ENCODE measurements around the gene MORN3.
"Not testable (repeated sequence)": the region's sequence is repeated elsewhere in the genome, so short reads cannot be mapped to it uniquely, and the experiment has no call there.

The MORN3 gene, protein sequence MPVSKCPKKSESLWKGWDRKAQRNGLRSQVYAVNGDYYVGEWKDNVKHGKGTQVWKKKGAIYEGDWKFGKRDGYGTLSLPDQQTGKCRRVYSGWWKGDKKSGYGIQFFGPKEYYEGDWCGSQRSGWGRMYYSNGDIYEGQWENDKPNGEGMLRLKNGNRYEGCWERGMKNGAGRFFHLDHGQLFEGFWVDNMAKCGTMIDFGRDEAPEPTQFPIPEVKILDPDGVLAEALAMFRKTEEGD

DNA sequence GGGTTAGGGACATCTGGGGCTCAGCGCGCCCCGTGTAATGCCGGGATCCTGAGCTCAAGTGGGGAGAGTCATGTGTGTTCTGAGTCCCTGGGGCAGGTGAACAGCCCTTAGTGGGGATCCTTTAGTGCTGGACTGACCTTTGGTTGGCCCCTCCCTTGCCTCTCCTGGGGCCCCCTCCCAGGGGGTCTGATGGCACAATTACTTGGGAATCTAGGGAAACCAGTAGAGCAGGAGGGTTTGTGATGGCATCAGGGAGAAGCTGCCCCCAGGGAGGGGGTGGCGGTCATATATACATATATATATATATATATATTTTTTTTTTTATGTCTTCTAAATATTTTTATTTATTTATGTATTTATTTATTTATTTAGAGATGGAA lies at the start of gene MORN3:
Gene MORN3, minus strand, starts transcription at position 134 of the 380 bp plus-strand sequence. CDS start 171 bp downstream, outside the sequence.
- Mint-ChIP-seq H3K9me3 (no peaks in the 10 kb centered on the region), H3K36me3 (ENCODE audit: low read depth) (peaks cover 5% of the 10 kb centered on the region), H3K27me3 (no peaks in the 10 kb centered on the region), H3K4me3 (no peak within 1 kb of the TSS), H3K27ac (peak within 1 kb of the TSS; percentile 33), H3K4me1 (ENCODE audit: low read depth) (peaks cover 52% of the 10 kb centered on the region)
- DNase-seq, result no peak

DNA sequence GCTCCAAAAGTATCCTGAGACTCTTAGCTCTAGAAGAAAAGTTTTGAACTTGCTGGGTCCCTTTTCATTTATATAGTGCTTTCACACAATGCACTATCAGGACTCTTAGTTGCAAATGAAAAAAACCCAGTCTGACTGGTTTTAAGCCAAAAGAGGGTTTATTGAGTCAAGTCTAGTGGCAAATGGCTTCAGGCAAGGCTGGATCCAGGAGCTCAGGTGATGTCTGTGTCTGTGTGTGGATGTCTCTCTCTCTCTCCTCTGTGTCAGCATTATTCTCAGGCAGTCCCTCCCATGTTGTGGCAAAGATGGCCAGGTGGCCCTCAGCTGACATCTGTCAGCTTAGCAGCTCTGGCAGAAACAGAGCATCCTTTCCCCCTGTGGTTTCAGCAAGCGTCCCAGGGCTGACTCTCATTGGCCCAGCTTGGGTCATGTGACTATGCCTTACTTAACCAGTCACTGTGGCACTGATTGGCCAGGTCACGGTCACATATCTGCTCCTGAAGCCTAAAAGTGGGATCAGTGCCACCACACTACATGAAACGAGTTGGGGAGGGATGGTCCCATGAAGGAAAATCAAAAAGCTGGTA lies 49.3 kb upstream of the MORN3 start:
- peaks cover 20% of the 10 kb centered on the region for H3K4me1 Mint-ChIP-seq (ENCODE audit: low read depth)
- H3K9me3 Mint-ChIP-seq, result no peaks in the 10 kb centered on the region
- peaks cover 43% of the 10 kb centered on the region for H3K36me3 Mint-ChIP-seq (ENCODE audit: low read depth)
- H3K4me3 Mint-ChIP-seq, result no peak overlapping the region
- H3K27me3 Mint-ChIP-seq, result no peaks in the 10 kb centered on the region
- DNase-seq, result no peak
- H3K27ac Mint-ChIP-seq, result no peak overlapping the region

DNA sequence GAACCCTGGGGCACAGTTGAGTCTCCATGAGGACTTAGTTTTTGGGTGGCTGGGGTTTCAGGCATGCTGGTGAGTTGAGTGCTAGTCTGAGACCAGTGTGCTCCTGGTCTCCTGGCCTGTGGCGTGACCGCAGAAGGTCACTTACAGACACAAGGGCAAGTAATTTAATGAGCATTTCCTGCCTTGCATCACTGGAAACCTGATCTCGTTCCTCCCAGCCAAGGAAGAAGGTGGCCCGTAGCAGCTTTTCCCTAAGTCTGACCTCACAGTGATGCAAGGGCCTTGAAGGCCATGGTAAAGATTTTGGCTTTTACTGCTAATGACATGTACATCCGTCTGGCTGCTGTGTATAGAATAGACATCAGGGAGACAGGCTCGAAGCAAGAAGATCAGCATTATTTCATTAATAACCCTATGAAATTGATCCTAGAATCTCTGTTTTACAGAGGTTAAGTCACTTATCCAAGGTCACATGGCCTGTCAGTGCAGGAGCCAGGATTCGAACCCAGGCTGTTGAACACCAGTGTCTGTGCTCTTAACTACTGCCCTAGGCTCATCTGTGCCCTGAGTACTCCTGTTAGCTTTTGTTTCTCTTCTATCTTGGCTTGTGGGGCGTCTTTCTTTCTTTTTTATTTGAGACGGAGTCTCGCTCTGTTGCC lies 47.7 kb upstream of the MORN3 start:
- Mint-ChIP-seq H3K4me3 (no peak overlapping the region), H3K36me3 (ENCODE audit: low read depth) (peaks cover 41% of the 10 kb centered on the region), H3K9me3 (no peaks in the 10 kb centered on the region), H3K27ac (no peak overlapping the region), H3K27me3 (no peaks in the 10 kb centered on the region), H3K4me1 (ENCODE audit: low read depth) (peaks cover 25% of the 10 kb centered on the region)
- DNase-seq, result no peak

DNA sequence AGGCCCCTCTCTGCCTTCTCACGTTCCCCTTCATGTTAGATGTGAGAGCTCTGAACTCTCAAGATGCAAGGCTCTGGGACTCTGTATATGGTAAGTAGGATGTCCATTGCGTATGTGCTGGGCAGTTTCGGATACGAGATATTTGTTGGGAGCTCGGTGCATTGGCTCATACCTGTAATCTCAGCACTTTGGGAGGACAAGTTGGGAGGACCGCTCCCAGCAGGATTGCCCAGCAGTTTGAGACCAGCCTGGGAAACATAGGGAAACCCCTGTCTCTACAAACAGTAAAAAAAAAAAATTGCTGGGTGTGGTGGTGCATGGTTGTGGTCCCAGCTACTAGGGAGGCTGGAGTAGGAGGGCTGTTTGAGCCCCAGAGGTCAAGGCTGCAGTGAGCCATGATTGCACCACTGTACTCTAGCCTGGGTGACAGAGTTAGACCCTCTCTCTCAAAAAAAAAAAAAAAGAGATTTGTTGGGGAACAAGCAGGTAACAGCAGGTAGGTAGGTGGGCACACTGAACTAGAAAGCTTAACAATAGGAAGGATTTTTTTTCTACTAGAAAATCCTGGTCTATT lies 46.5 kb upstream of the MORN3 start:
- Mint-ChIP-seq H3K27ac (no peak overlapping the region), H3K4me1 (ENCODE audit: low read depth) (peaks cover 32% of the 10 kb centered on the region), H3K27me3 (no peaks in the 10 kb centered on the region), H3K9me3 (no peaks in the 10 kb centered on the region), H3K4me3 (no peak overlapping the region), H3K36me3 (ENCODE audit: low read depth) (peaks cover 43% of the 10 kb centered on the region)
- no peak for DNase-seq

DNA sequence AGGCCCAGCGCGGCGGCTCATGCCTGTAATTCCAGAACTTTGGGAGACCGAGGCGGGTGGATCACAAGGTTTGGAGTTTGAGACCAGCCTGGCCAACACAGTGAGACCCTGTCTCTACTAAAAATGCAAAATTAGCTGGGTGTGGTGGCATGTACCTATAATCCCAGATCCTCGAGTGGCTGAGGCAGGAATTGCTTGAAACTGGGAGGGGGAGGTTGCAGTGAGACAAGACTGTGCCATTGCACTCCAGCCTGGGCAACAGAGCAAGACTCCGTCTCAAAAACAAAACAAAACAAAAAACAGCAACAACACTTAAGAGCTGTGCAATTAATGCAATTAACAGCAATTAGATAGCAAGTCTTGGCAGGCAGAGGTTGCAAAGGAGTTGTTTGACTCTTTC lies 45.6 kb upstream of the MORN3 start:
- H3K4me3 Mint-ChIP-seq, DNase-seq, H3K9me3 Mint-ChIP-seq, H3K27me3 Mint-ChIP-seq: not testable (repeated sequence)
- peaks cover 43% of the 10 kb centered on the region for H3K36me3 Mint-ChIP-seq (ENCODE audit: low read depth)
- H3K27ac Mint-ChIP-seq, result peak overlapping the region; percentile 34
- peaks cover 31% of the 10 kb centered on the region for H3K4me1 Mint-ChIP-seq (ENCODE audit: low read depth)

DNA sequence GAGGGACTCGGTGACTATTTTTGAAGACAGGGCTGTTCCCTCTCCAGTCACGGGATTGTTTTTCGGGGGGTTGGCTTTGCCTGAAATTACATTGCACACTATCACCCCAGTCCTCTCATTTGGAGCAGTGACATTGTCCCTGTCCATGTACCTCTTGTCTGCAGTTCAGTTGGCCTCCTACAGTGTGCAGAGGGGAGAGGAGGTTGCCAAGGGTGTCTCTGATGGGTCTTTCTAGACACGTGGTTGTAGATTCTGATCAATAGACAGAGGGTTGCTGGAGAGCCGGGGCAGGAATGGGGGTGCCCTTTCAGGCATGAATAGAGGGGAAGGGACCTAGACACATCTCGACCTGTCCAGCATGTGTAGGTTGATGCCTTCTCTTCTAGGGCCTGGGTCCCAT lies 44.3 kb upstream of the MORN3 start:
- Mint-ChIP-seq H3K36me3 (ENCODE audit: low read depth) (peaks cover 40% of the 10 kb centered on the region), H3K4me3 (peak overlapping the region; percentile 88), H3K4me1 (ENCODE audit: low read depth) (peaks cover 25% of the 10 kb centered on the region), H3K9me3 (no peaks in the 10 kb centered on the region), H3K27ac (no peak overlapping the region), H3K27me3 (no peaks in the 10 kb centered on the region)
- no peak for DNase-seq

DNA sequence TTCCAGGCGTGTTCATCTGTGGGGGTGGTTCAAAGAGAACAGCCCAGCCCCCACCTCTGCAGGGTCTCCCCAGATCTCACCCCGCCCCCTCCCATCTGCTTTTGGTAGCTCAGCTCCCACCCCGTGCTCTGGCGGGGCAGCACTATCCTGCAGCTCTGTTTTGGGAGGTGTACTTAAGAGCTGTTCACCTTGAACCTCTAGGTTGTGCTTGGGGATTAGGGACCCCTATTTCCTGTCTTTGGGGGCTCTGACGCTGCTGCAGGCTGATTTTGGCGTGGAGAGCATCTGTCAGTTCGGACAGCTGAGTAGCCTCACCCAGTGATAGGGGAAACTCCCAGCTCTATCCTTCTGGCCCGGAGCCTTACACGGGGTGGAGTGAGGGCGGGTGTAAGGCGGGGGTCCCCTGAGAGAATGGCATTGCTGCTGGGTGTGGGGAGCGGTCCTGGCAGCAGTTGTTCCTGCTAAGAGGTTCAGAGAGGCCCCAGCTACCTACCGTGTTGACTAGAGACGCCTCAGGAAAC lies 43.9 kb upstream of the MORN3 start:
- H3K27ac Mint-ChIP-seq, result peak overlapping the region; percentile 78
- no peak for DNase-seq
- no peaks in the 10 kb centered on the region for H3K9me3 Mint-ChIP-seq

DNA sequence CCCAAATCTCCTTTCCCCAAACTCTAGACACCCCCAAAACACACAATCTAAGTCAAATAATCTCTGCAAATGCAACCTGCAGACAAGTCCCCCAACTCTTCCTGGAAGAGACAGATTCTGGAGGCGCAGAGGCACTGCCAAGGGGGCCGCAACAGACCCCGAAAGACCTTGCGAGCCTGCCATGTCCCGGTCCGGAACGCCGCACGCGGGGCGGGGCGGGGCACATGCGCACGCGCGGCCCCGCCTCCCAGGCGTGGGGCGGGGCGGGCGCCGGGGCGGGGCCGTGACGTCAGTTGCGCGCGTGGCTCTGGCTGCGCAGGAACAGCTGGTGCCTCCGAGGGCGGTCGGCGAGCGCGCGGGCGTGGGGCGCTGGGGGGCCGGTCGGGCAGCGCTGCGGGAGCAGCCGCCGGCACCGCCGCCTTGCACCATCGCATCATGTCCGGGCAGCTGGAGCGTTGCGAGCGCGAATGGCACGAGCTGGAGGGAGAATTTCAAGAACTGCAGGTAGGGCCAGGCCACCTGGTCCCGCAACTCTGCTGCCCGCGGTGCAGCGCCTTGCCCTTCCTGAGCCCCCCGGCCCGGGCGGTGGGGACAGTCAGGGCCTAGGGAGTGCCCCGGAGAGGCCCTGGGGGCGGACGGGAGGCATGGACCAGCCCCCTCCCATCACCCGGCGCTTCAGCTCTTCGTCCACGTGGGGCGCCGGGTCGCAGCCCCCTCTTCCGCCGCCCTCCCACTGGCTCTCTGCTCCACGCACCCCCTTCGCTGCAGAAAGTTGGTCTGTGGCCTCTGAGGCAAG lies 43.2 kb upstream of the MORN3 start, which contains the start of gene TMEM120B:
Gene TMEM120B, plus strand, starts transcription at position 292 of the 796 bp plus-strand sequence. Its CDS starts 144 bp downstream, at position 436.
- Mint-ChIP-seq H3K4me1 (ENCODE audit: low read depth) (peaks cover 24% of the 10 kb centered on the region), H3K27me3 (no peaks in the 10 kb centered on the region)

More for the DNA sequence above, 43.9 kb upstream of the MORN3 start:
- Mint-ChIP-seq H3K4me3 (peak overlapping the region; percentile 88), H3K4me1 (ENCODE audit: low read depth) (peaks cover 24% of the 10 kb centered on the region), H3K36me3 (ENCODE audit: low read depth) (peaks cover 37% of the 10 kb centered on the region), H3K27me3 (no peaks in the 10 kb centered on the region)

DNA sequence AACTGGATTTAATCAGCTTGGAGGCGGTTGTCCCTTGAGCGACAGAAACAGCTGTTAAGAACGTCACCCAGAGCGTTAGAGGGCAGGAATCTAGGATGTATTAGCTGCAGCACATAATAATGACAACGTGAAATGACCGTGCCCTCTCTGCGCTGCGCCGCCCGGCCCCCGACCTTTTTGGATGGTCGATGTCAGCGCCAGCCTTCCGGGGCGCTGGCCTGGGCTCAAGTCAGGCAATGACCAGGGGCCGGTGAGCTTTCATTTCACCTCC lies 42.7 kb upstream of the MORN3 start:
- Mint-ChIP-seq H3K9me3 (no peaks in the 10 kb centered on the region), H3K4me3 (peak overlapping the region; percentile 88), H3K4me1 (ENCODE audit: low read depth) (peaks cover 24% of the 10 kb centered on the region), H3K27me3 (no peaks in the 10 kb centered on the region), H3K36me3 (ENCODE audit: low read depth) (peaks cover 31% of the 10 kb centered on the region), H3K27ac (peak overlapping the region; percentile 90)
- no peak for DNase-seq

More for the DNA sequence above, 43.2 kb upstream of the MORN3 start, which contains the start of gene TMEM120B:
- H3K9me3 Mint-ChIP-seq, result no peaks in the 10 kb centered on the region
- peak within 1 kb of the TSS; percentile 90 for H3K27ac Mint-ChIP-seq
- peaks cover 34% of the 10 kb centered on the region for H3K36me3 Mint-ChIP-seq (ENCODE audit: low read depth)
- DNase-seq, result peak; percentile 91
- peak within 1 kb of the TSS; percentile 88 for H3K4me3 Mint-ChIP-seq

DNA sequence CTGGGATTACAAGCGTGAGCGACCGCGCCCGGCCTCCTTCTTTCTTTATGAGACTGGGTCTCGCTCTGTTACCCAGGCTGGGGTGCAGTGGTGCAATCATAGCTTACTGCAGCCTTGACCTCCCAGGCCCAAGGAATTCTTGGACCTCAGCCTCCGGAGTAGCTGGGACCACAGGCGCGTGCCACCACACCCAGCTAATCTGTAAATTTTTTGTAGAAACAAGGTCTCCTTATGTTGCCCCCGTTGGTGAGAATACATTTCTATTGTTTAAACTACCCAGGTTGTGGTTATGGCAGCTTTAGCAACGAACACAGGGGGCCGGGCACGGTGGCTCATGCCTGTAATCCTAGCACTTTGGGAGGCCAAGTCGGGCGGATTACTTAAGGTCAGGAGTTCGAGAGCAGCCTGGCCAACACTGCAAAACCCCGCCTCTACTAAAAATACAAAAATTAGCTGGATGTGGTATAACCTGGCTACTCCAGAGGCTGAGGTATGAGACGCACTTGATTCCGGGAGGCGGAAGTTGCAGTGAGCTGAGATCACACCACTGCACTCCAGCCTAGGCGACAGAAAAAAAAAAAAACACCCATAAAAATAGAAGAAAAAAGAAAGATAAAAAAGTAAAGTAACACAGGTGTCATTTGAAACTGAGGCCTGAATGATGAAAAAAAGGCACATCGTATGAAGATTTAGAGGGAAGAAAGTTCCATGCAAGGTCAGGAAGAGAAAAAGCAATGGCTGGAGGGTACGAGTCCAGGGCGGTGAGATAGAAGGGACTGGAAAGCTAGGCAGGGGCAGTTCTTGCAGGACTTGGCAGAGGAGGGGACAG lies 42.1 kb upstream of the MORN3 start:
- peak; percentile 41 for DNase-seq
- peak overlapping the region; percentile 88 for H3K4me3 Mint-ChIP-seq
- peaks cover 24% of the 10 kb centered on the region for H3K4me1 Mint-ChIP-seq (ENCODE audit: low read depth)
- H3K27ac Mint-ChIP-seq, result peak overlapping the region; percentile 90
- H3K27me3 Mint-ChIP-seq, result no peaks in the 10 kb centered on the region
- peaks cover 28% of the 10 kb centered on the region for H3K36me3 Mint-ChIP-seq (ENCODE audit: low read depth)
- no peaks in the 10 kb centered on the region for H3K9me3 Mint-ChIP-seq

DNA sequence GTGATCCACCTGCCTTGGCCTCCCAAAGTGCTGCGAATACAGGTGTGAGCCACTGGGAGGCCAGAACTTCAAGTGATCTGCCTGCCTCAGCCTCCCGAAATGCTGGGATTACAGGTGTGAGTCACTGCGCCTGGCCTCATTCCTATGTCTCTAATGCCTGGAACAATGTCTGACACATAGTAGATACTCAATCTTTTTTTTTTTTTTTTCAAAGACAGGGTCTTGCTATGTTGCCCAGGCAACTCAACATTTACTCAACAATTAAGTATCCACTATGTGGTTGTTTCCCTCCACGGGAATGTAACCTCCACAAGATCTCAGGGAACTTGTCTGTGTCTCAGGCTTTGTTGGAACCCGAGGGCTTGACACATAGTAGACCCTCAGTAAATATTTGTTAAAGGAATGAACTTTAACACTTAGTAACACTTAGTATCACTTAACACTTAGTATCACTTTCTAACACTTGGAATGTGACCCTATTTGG lies 40.1 kb upstream of the MORN3 start:
- H3K9me3 Mint-ChIP-seq, result no peaks in the 10 kb centered on the region
- no peaks in the 10 kb centered on the region for H3K27me3 Mint-ChIP-seq

DNA sequence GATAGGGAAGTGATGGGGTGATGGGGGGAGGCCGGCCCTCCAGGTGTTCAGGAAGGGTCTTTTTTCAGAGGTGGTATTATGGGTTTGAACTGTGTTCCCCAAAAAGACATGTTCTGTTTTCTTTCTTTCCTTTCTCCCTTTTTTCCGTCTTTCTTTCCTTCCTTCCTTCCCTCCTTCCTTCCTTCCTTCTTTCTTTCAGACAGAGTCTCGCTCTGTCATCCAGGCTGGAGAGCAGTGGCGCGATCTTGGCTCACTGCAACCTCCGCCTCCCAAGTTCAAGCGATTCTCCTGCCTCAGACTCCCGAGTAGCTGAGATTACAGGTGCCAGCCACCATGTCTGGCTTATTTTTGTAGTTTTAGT lies 39.6 kb upstream of the MORN3 start:
- not testable (repeated sequence) for H3K9me3 Mint-ChIP-seq, DNase-seq, H3K4me3 Mint-ChIP-seq, H3K27ac Mint-ChIP-seq, H3K27me3 Mint-ChIP-seq
- peaks cover 15% of the 10 kb centered on the region for H3K4me1 Mint-ChIP-seq (ENCODE audit: low read depth)
- H3K36me3 Mint-ChIP-seq (ENCODE audit: low read depth), result peaks cover 13% of the 10 kb centered on the region

More for the DNA sequence above, 40.1 kb upstream of the MORN3 start:
- no peak overlapping the region for H3K4me3 Mint-ChIP-seq
- H3K27ac Mint-ChIP-seq, result no peak overlapping the region
- H3K36me3 Mint-ChIP-seq (ENCODE audit: low read depth), result peaks cover 13% of the 10 kb centered on the region
- no peak for DNase-seq
- H3K4me1 Mint-ChIP-seq (ENCODE audit: low read depth), result peaks cover 16% of the 10 kb centered on the region

DNA sequence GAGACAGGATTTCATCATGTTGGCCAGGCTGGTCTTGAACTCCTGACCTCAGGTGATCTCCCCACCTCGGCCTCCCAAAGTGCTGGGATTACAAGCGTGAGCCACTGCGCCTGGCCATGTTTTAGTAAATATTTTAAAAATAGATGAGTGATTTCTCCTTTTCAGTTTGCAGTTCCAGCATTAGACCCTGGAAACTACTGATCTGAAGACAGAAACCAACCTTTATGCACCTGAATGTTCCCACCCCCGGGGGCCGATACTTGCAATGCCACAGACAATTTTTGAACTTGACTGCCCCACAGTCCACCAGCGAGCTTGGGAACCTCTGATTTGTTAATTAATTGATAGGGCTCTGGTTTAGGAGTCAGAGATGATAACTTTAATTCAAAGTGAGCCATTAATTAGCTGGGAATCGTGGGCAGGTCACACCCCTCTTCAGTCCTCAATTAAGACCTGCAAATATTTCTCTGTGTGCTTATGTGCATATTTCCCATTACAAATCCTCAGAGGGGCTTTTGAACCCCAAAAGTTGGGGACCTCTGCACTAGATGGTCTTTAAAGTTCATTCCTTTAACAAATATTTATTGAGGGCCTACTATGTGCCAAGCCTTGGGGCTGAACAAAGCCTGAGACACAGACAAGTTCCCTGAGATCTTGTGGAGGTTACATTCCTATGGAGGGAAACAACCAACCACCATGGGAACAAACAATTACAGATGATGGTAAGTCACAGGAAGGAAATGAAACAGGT lies 39.0 kb upstream of the MORN3 start:
- DNase-seq, result no peak
- H3K4me3 Mint-ChIP-seq, result no peak overlapping the region
- H3K9me3 Mint-ChIP-seq, result no peaks in the 10 kb centered on the region
- no peak overlapping the region for H3K27ac Mint-ChIP-seq
- H3K27me3 Mint-ChIP-seq, result no peaks in the 10 kb centered on the region
- peaks cover 9% of the 10 kb centered on the region for H3K4me1 Mint-ChIP-seq (ENCODE audit: low read depth)
- peaks cover 10% of the 10 kb centered on the region for H3K36me3 Mint-ChIP-seq (ENCODE audit: low read depth)

All from activated T-cell treated with anti-CD3 and anti-CD28 coated beads, Interleukin-2, amount 50 U/mL, for 24 hours (primary cell).